ENCODE results near the gene JPT1.
"Not testable (repeated sequence)": the region's sequence is repeated elsewhere in the genome, so short reads cannot be mapped to it uniquely, and the experiment has no call there.

The JPT1 gene

GRCh38 chr17:75173526-75173925 is 19.2 kb upstream of the JPT1 start:
- no peak for DNase-seq

GRCh38 chr17:75168998-75169397 is 14.7 kb upstream of the JPT1 start:
- no peak overlapping the region for H2AFZ ChIP-seq (ENCODE audit: low read depth, low read length)
- no peaks in the 10 kb centered on the region for H3K27me3 ChIP-seq (ENCODE audit: insufficient read depth, low read length, poor library complexity)
- no peak overlapping the region for H3K27ac ChIP-seq (ENCODE audit: low read length)
- H3K79me2 ChIP-seq (ENCODE audit: insufficient read depth, low read length) = peaks cover 55% of the 10 kb centered on the region
- no peak overlapping the region for H3K4me2 ChIP-seq (ENCODE audit: insufficient read depth, low read length)
- DNase-seq = no peak
- H3K4me3 ChIP-seq (ENCODE audit: low read depth in 1 of 2, low read length in 2 of 2) = no peak overlapping the region
- no peak for ATAC-seq (ENCODE audit: insufficient read depth, low read depth)
- H4K20me1 ChIP-seq (ENCODE audit: insufficient read depth, low read length) = peaks cover 39% of the 10 kb centered on the region
- TF ChIP-seq EZH2 (IDR thresholded peaks at IDR 0.05; ENCODE audit: borderline replicate concordance, low read depth, low read length, severe bottlenecking) (no peak), CTCF (IDR thresholded peaks at IDR 0.05; ENCODE audit: borderline replicate concordance, extremely low read depth, low read length, poor library complexity, severe bottlenecking) (no peak)
- H3K36me3 ChIP-seq (ENCODE audit: insufficient read depth, low read length) = peaks cover 80% of the 10 kb centered on the region
- H3K4me1 ChIP-seq (ENCODE audit: insufficient read depth, low read length) = peaks cover 4% of the 10 kb centered on the region; the same call in 1 of the 2 replicates
- H3K9me3 ChIP-seq (ENCODE audit: insufficient read depth, low read length, severe bottlenecking) = no peaks in the 10 kb centered on the region
- H3K9ac ChIP-seq (ENCODE audit: low read depth, low read length) = no peak overlapping the region

More at GRCh38 chr17:75173526-75173925, 19.2 kb upstream of the JPT1 start:
- H3K4me1 ChIP-seq (ENCODE audit: insufficient read depth, low read length) = peaks cover 28% of the 10 kb centered on the region
- no peak overlapping the region for H3K4me3 ChIP-seq (ENCODE audit: low read depth in 1 of 2, low read length in 2 of 2)
- H3K9ac ChIP-seq (ENCODE audit: low read depth, low read length) = no peak overlapping the region
- no peak overlapping the region for H3K4me2 ChIP-seq (ENCODE audit: insufficient read depth, low read length)
- ATAC-seq (ENCODE audit: insufficient read depth, low read depth) = no peak
- TF ChIP-seq CTCF (IDR thresholded peaks at IDR 0.05; ENCODE audit: borderline replicate concordance, extremely low read depth, low read length, poor library complexity, severe bottlenecking) = no peak
- TF ChIP-seq EZH2 (IDR thresholded peaks at IDR 0.05; ENCODE audit: borderline replicate concordance, low read depth, low read length, severe bottlenecking) = no peak
- peaks cover 95% of the 10 kb centered on the region for H3K36me3 ChIP-seq (ENCODE audit: insufficient read depth, low read length)
- H3K27ac ChIP-seq (ENCODE audit: low read length) = no peak overlapping the region
- H4K20me1 ChIP-seq (ENCODE audit: insufficient read depth, low read length) = peaks cover 76% of the 10 kb centered on the region
- no peaks in the 10 kb centered on the region for H3K27me3 ChIP-seq (ENCODE audit: insufficient read depth, low read length, poor library complexity)
- H3K79me2 ChIP-seq (ENCODE audit: insufficient read depth, low read length) = peaks cover 96% of the 10 kb centered on the region
- no peaks in the 10 kb centered on the region for H3K9me3 ChIP-seq (ENCODE audit: insufficient read depth, low read length, severe bottlenecking)
- H2AFZ ChIP-seq (ENCODE audit: low read depth, low read length) = no peak overlapping the region

- ATAC-seq (ENCODE audit: insufficient read depth, low read depth); H4K20me1 ChIP-seq (ENCODE audit: insufficient read depth, low read length); H3K27me3 ChIP-seq (ENCODE audit: insufficient read depth, low read length, poor library complexity); H3K4me2 ChIP-seq (ENCODE audit: insufficient read depth, low read length); H2AFZ ChIP-seq (ENCODE audit: low read depth, low read length); H3K4me3 ChIP-seq (ENCODE audit: low read depth in 1 of 2, low read length in 2 of 2); H3K27ac ChIP-seq (ENCODE audit: low read length); H3K9ac ChIP-seq (ENCODE audit: low read depth, low read length); DNase-seq; H3K4me1 ChIP-seq (ENCODE audit: insufficient read depth, low read length); H3K9me3 ChIP-seq (ENCODE audit: insufficient read depth, low read length, severe bottlenecking): not testable (repeated sequence)
- H3K79me2 ChIP-seq (ENCODE audit: insufficient read depth, low read length) = peaks cover 11% of the 10 kb centered on the region
- peaks cover 54% of the 10 kb centered on the region for H3K36me3 ChIP-seq (ENCODE audit: insufficient read depth, low read length)
Observed at GRCh38 chr17:75164606-75165005, 10.3 kb upstream of the JPT1 start.

- no peak overlapping the region for H3K4me2 ChIP-seq (ENCODE audit: insufficient read depth, low read length)
- ATAC-seq (ENCODE audit: insufficient read depth, low read depth) (no peak), DNase-seq (no peak)
- H4K20me1 ChIP-seq (ENCODE audit: insufficient read depth, low read length) = no peaks in the 10 kb centered on the region; the same call in 1 of the 2 replicates
- H3K9me3 ChIP-seq (ENCODE audit: insufficient read depth, low read length, severe bottlenecking) = no peaks in the 10 kb centered on the region
- no peak overlapping the region for H3K27ac ChIP-seq (ENCODE audit: low read length)
- no peaks in the 10 kb centered on the region for H3K4me1 ChIP-seq (ENCODE audit: insufficient read depth, low read length)
- no peak overlapping the region for H3K9ac ChIP-seq (ENCODE audit: low read depth, low read length)
- no peak for TF ChIP-seq EZH2 (IDR thresholded peaks at IDR 0.05; ENCODE audit: borderline replicate concordance, low read depth, low read length, severe bottlenecking)
- no peak for TF ChIP-seq CTCF (IDR thresholded peaks at IDR 0.05; ENCODE audit: borderline replicate concordance, extremely low read depth, low read length, poor library complexity, severe bottlenecking)
- no peak overlapping the region for H3K4me3 ChIP-seq (ENCODE audit: low read depth in 1 of 2, low read length in 2 of 2)
- H3K36me3 ChIP-seq (ENCODE audit: insufficient read depth, low read length) = peaks cover 46% of the 10 kb centered on the region
- H2AFZ ChIP-seq (ENCODE audit: low read depth, low read length) = no peak overlapping the region
- H3K27me3 ChIP-seq (ENCODE audit: insufficient read depth, low read length, poor library complexity) = no peaks in the 10 kb centered on the region
- no peaks in the 10 kb centered on the region for H3K79me2 ChIP-seq (ENCODE audit: insufficient read depth, low read length)
Observed at GRCh38 chr17:75163074-75163473, 8.8 kb upstream of the JPT1 start.
